H9 (cell line): Measurements from ENCODE around the gene ACTRT3. TPM values are rescaled to one million over a fixed set of nuclear protein-coding genes. Genes with fewer than 3 reads are reported as not detected.

ENCODE experiments used
- DNase-seq: peaks from one replicate; pipeline ENCODE4 v3.0.0-alpha.2; 2017
- H2AFZ ChIP-seq: one replicate; pipeline ENCODE4 v1.6.1; 2013; ENCODE audit warnings: mild to moderate bottlenecking, low read length, control low read depth, moderate library complexity
- H2AK5ac ChIP-seq: 2 replicates; pipeline ENCODE4 v1.6.1; 2013; ENCODE audit warnings: low read length, control low read depth, mixed read lengths; ENCODE audit not compliant: insufficient read length
- H2BK120ac ChIP-seq: one replicate; pipeline ENCODE4 v1.6.1; 2013; ENCODE audit warnings: low read depth, mild to moderate bottlenecking, low read length, control low read depth, inconsistent platforms; ENCODE audit not compliant: poor library complexity, severe bottlenecking
- H2BK12ac ChIP-seq: 2 replicates; pipeline ENCODE4 v1.6.1; 2013; ENCODE audit warnings: low read length, control low read depth, mixed read lengths, low read depth; ENCODE audit not compliant: insufficient read length
- H2BK15ac ChIP-seq: 2 replicates; pipeline ENCODE4 v1.6.1; 2013; ENCODE audit warnings: low read depth, low read length, control low read depth
- H2BK20ac ChIP-seq: one replicate; pipeline ENCODE4 v1.6.1; 2013; ENCODE audit warnings: low read depth, mild to moderate bottlenecking, low read length, control low read depth, inconsistent platforms; ENCODE audit not compliant: poor library complexity, severe bottlenecking
- H2BK5ac ChIP-seq: 2 replicates; pipeline ENCODE4 v1.6.1; 2013; ENCODE audit warnings: low read length, control low read depth, mixed read lengths; ENCODE audit not compliant: insufficient read length
- H3K14ac ChIP-seq: 2 replicates; pipeline ENCODE4 v1.6.1; 2013; ENCODE audit warnings: low read length, control low read depth; ENCODE audit not compliant: insufficient read depth
- H3K18ac ChIP-seq: 2 replicates; pipeline ENCODE4 v1.6.1; 2013; ENCODE audit warnings: low read depth, mild to moderate bottlenecking, mixed read lengths, low read length, control low read depth; ENCODE audit not compliant: insufficient read length
- H3K23ac ChIP-seq: 2 replicates; pipeline ENCODE4 v1.6.1; 2013; ENCODE audit warnings: low read length, control low read depth, mixed read lengths, low read depth; ENCODE audit not compliant: insufficient read length
- H3K23me2 ChIP-seq: 2 replicates; pipeline ENCODE4 v1.6.1; 2013; ENCODE audit warnings: low read depth, mild to moderate bottlenecking, mixed read lengths, low read length, control low read depth; ENCODE audit not compliant: insufficient read length, poor library complexity, severe bottlenecking
- H3K27ac ChIP-seq: 2 replicates; pipeline ENCODE4 v1.5.1; 2013; ENCODE audit warnings: low read length, control low read depth, mixed read lengths, low read depth; ENCODE audit not compliant: insufficient read length
- H3K27me3 ChIP-seq: 2 replicates; pipeline ENCODE4 v1.6.1; 2013; ENCODE audit warnings: low read length, control low read depth, inconsistent platforms; ENCODE audit not compliant: insufficient read depth
- H3K4ac ChIP-seq: 2 replicates; pipeline ENCODE4 v1.6.1; 2013; ENCODE audit warnings: low read depth, mild to moderate bottlenecking, control low read depth, inconsistent platforms, low read length, moderate library complexity
- H3K4me1 ChIP-seq: 2 replicates; pipeline ENCODE4 v1.6.1; 2013; ENCODE audit warnings: low read length, control low read depth, inconsistent platforms; ENCODE audit not compliant: insufficient read depth
- H3K4me2 ChIP-seq: 2 replicates; pipeline ENCODE4 v1.6.1; 2013; ENCODE audit warnings: low read length, control low read depth, mixed read lengths; ENCODE audit not compliant: insufficient read length, insufficient read depth
- H3K56ac ChIP-seq: 2 replicates; pipeline ENCODE4 v1.6.1; 2013; ENCODE audit warnings: low read depth, mild to moderate bottlenecking, mixed read lengths, low read length, control low read depth; ENCODE audit not compliant: insufficient read length
- H3K79me1 ChIP-seq: 2 replicates; pipeline ENCODE4 v1.6.1; 2013; ENCODE audit warnings: low read depth, mild to moderate bottlenecking, moderate library complexity, low read length, control low read depth, inconsistent platforms; ENCODE audit not compliant: insufficient read depth, poor library complexity, severe bottlenecking
- H3K79me2 ChIP-seq: 2 replicates; pipeline ENCODE4 v1.6.1; 2013; ENCODE audit warnings: low read length, control low read depth, inconsistent platforms; ENCODE audit not compliant: insufficient read depth
- H3K9ac ChIP-seq: 2 replicates; pipeline ENCODE4 v1.6.1; 2013; ENCODE audit warnings: low read length, control low read depth, mixed read lengths; ENCODE audit not compliant: insufficient read length; ENCODE audit errors: extremely low read depth
- H3K9me3 ChIP-seq: one replicate; pipeline ENCODE4 v1.6.1; 2013; ENCODE audit warnings: low read depth, low read length, inconsistent platforms; ENCODE audit not compliant: control insufficient read depth
- H3T11ph ChIP-seq: one replicate; pipeline ENCODE4 v1.6.1; 2013; ENCODE audit warnings: mild to moderate bottlenecking, low read length, control low read depth, inconsistent platforms
- H4K20me1 ChIP-seq: one replicate; pipeline ENCODE4 v1.6.1; 2013; ENCODE audit not compliant: control insufficient read depth, insufficient read length, insufficient read depth
- H4K5ac ChIP-seq: 2 replicates; pipeline ENCODE4 v1.6.1; 2013; ENCODE audit warnings: low read depth, mild to moderate bottlenecking, mixed read lengths, low read length, control low read depth; ENCODE audit not compliant: insufficient read length
- H4K8ac ChIP-seq: replicated peaks from 2 replicates; pipeline ENCODE4 v1.6.1; 2013; ENCODE audit warnings: low read length, control low read depth, mixed read lengths, low read depth; ENCODE audit not compliant: insufficient read length
- H4K91ac ChIP-seq: 2 replicates; pipeline ENCODE4 v1.6.1; 2013; ENCODE audit warnings: low read depth, mild to moderate bottlenecking, moderate library complexity, mixed read lengths, low read length, control low read depth; ENCODE audit not compliant: insufficient read length
- H3K27ac Mint-ChIP-seq, 3 experiments: 2 replicates in 2 of 3; 3 replicates in 1 of 3; pipeline ENCODE4 v1.8.0; 2020 to 2021; ENCODE audit warnings: mixed read lengths in 3 of 3, mild to moderate bottlenecking in 1 of 3, moderate library complexity in 1 of 3
- H3K27me3 Mint-ChIP-seq: 2 replicates; pipeline ENCODE4 v1.8.0; 2021; ENCODE audit warnings: low read depth, mild to moderate bottlenecking, moderate library complexity, mixed read lengths
- H3K36me3 Mint-ChIP-seq, 3 experiments: 2 replicates in 2 of 3; 3 replicates in 1 of 3; pipeline ENCODE4 v1.8.0; 2020 to 2021; ENCODE audit warnings: low read depth in 3 of 3, mixed read lengths in 3 of 3; ENCODE audit not compliant: insufficient read depth in 1 of 3
- H3K4me1 Mint-ChIP-seq, 2 experiments: 2 replicates each; pipeline ENCODE4 v1.8.0; 2020; ENCODE audit warnings: mixed read lengths in 2 of 2
- H3K4me3 Mint-ChIP-seq, 2 experiments: 2 replicates in 1 of 2; 3 replicates in 1 of 2; pipeline ENCODE4 v1.8.0; 2020 to 2021; ENCODE audit warnings: mild to moderate bottlenecking in 2 of 2, mixed read lengths in 2 of 2, moderate library complexity in 1 of 2
- H3K9me3 Mint-ChIP-seq, 2 experiments: 2 replicates in 1 of 2; 3 replicates in 1 of 2; pipeline ENCODE4 v1.8.0; 2020; ENCODE audit warnings: mild to moderate bottlenecking in 2 of 2, mixed read lengths in 2 of 2, moderate library complexity in 1 of 2
- CTCF ChIP-seq: fragments of 200-600 bp; sonication (generic); conservative IDR thresholded peaks from 3 replicates; pipeline ENCODE4 v1.8.0; 2021; ENCODE audit warnings: antibody characterized with exemption, mild to moderate bottlenecking
- WGBS: extraction: QIAGEN DNeasy Blood & Tissue Kit; methylation state at CpG from one replicate; pipeline ENCODE4 v1.1.7; 2013; ENCODE audit warnings: missing lambda C conversion rate, low lambda C conversion rate, mixed read lengths; ENCODE audit not compliant: insufficient read length; ENCODE audit errors: extremely low coverage; 5-methylcytosine and 5-hydroxymethylcytosine counted together
- total RNA-seq: library from RNA; stranded (reverse); gene quantifications from 2 replicates; pipeline ENCODE4 v1.2.1, GENCODE V29; 2021

ACTRT3 gene
- total RNA-seq, 1 experiment from 2014 or later = 5.9 TPM

GRCh38 chr3:169780742-169781141 lies 11.4 kb upstream of the ACTRT3 start:
- no peak overlapping the region for H3K23ac ChIP-seq
- H3K18ac ChIP-seq = no peak overlapping the region
- H3K27ac Mint-ChIP-seq = no peak overlapping the region
- H3K4me3 Mint-ChIP-seq = no peak overlapping the region
- H2BK5ac ChIP-seq = no peak overlapping the region
- H2AK5ac ChIP-seq = no peak overlapping the region
- H4K91ac ChIP-seq = no peak overlapping the region
- no peaks in the 10 kb centered on the region for H3K23me2 ChIP-seq
- no peak overlapping the region for H3T11ph ChIP-seq
- no peak overlapping the region for H3K4ac ChIP-seq
- H2BK12ac ChIP-seq = no peak overlapping the region
- no peak overlapping the region for H2BK120ac ChIP-seq
- no peak overlapping the region for H3K4me2 ChIP-seq
- H3K56ac ChIP-seq = no peak overlapping the region
- no peaks in the 10 kb centered on the region for H4K20me1 ChIP-seq
- peaks cover 30 to 77% (median 62%) of the 10 kb centered on the region in 3 experiments for H3K36me3 Mint-ChIP-seq
- H3K9ac ChIP-seq = no peak overlapping the region
- no peak overlapping the region for H4K8ac ChIP-seq
- no peak for DNase-seq
- WGBS = no CpG with 5 or more reads among the region's 2 CpGs
- H3K9me3 Mint-ChIP-seq = no peaks in the 10 kb centered on the region
- H3K4me1 Mint-ChIP-seq = peaks cover 6 to 7% of the 10 kb centered on the region in 2 experiments
- no peaks in the 10 kb centered on the region for H3K27me3 ChIP-seq
- no peak overlapping the region for H4K5ac ChIP-seq
- no peaks in the 10 kb centered on the region for H3K27me3 Mint-ChIP-seq
- no peak for TF ChIP-seq CTCF
- H3K4me1 ChIP-seq = no peaks in the 10 kb centered on the region
- H3K9me3 ChIP-seq = no peaks in the 10 kb centered on the region
- no peak overlapping the region for H2BK15ac ChIP-seq
- H3K79me1 ChIP-seq = peaks cover 7% of the 10 kb centered on the region
- no peaks in the 10 kb centered on the region; the same call in 1 of the 2 replicates for H3K79me2 ChIP-seq
- no peak overlapping the region for H2BK20ac ChIP-seq
- no peak overlapping the region for H2AFZ ChIP-seq
- H3K27ac ChIP-seq = no peak overlapping the region
- no peak overlapping the region for H3K14ac ChIP-seq
